Activated T-cell treated with anti-CD3 and anti-CD28 coated beads, Interleukin-2, amount 50 U/mL, for 4 hours (primary cell): ENCODE measurements around the gene TMEM18. TPM values are rescaled to one million over a fixed set of nuclear protein-coding genes. Genes with fewer than 3 reads are reported as not detected.

Source experiments
- ATAC-seq, 2 donors: fragments of 200-7000 bp; cut with Tn5 transposase; one replicate each; pipeline ENCODE4 v1.10.0; 2021
- DNase-seq: peaks from one replicate; pipeline ENCODE4 v3.0.0-alpha.2; 2020
- H3K27me3 Mint-ChIP-seq: one replicate; pipeline ENCODE4 v1.8.0; 2021; ENCODE audit warnings: low read depth, mixed read lengths
- H3K36me3 Mint-ChIP-seq: one replicate; pipeline ENCODE4 v1.8.0; 2022; ENCODE audit warnings: mixed read lengths; ENCODE audit not compliant: insufficient read depth
- H3K4me1 Mint-ChIP-seq: one replicate; pipeline ENCODE4 v1.8.0; 2021; ENCODE audit warnings: low read depth, mixed read lengths
- H3K4me3 Mint-ChIP-seq: one replicate; pipeline ENCODE4 v1.8.0; 2021; ENCODE audit warnings: mild to moderate bottlenecking, moderate library complexity, mixed read lengths
- H3K9me3 Mint-ChIP-seq: one replicate; pipeline ENCODE4 v1.8.0; 2021; ENCODE audit warnings: mixed read lengths
- total RNA-seq, 3 donors: library from RNA; stranded (reverse); gene quantifications; one replicate each; pipeline ENCODE4 v1.2.1, GENCODE V29; 2021

Gene TMEM18
- total RNA-seq, 3 donors from 2014 or later, result 29.2 to 33.2 (median 29.3) TPM

DNA sequence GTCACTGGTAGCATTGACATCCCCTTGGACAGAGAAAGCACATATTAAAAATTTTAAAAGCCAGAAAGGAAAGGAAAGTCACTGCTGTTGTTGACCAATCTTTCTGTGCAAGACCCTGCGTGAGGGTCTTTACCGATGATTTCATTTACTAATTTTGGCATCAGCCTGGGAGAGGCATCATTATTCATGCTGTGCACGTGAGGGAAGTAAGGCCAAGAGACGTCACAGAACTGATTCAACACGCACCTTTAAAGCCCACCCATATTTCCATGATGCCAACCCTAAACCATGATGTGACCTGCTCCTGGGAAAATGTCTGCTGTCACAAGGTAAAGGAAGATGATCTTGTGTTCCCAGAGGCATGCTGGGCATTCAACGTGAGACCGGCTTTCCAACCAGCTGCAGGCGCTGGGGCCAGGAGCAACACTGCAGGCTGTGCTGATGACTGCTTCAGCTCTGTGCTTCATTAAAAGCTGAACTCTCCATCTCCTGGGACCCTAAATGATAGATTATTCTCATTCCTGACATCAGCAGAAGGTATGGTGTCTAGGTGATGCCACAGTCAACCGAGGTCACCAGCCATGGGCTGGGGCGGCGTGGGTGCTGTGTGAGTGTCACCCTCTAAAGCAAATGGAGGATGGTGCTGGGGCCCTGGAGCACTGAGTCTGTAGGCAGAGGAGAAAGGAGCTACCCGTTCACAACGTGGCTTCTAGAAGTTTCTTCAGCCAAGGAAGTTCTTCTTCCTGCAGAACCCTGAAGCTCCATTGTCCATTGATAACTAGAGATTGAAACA is 53.9 kb downstream of the TMEM18 start:
- Mint-ChIP-seq H3K27me3 (peaks cover 11% of the 10 kb centered on the region), H3K4me3 (no peak overlapping the region), H3K4me1 (no peaks in the 10 kb centered on the region), H3K36me3 (no peaks in the 10 kb centered on the region), H3K9me3 (no peaks in the 10 kb centered on the region)
- DNase-seq (no peak), ATAC-seq (no peak)

DNA sequence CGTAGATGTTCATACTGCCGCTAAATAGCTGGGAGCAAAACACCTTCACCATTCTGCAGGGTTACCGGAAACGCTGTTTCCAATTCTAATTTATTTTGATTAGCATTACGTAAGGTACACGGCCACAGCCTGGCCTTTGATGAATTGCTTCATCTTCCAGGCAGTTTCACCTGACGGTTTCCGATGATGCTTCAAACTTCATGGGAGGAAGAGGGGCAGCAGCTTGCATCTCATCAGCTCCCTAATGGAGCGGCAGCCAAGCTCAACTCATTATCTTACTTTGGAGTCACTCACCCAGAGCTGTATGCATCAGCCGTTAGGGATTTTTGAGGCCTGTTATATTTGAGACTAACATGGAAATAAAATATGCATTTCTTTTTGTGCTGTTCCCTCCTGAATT is 54.8 kb downstream of the TMEM18 start:
- DNase-seq, result no peak
- no peaks in the 10 kb centered on the region for H3K4me1 Mint-ChIP-seq
- H3K4me3 Mint-ChIP-seq, result no peak overlapping the region
- H3K27me3 Mint-ChIP-seq, result peaks cover 9% of the 10 kb centered on the region
- no peaks in the 10 kb centered on the region for H3K36me3 Mint-ChIP-seq
- no peak for ATAC-seq
- no peaks in the 10 kb centered on the region for H3K9me3 Mint-ChIP-seq

DNA sequence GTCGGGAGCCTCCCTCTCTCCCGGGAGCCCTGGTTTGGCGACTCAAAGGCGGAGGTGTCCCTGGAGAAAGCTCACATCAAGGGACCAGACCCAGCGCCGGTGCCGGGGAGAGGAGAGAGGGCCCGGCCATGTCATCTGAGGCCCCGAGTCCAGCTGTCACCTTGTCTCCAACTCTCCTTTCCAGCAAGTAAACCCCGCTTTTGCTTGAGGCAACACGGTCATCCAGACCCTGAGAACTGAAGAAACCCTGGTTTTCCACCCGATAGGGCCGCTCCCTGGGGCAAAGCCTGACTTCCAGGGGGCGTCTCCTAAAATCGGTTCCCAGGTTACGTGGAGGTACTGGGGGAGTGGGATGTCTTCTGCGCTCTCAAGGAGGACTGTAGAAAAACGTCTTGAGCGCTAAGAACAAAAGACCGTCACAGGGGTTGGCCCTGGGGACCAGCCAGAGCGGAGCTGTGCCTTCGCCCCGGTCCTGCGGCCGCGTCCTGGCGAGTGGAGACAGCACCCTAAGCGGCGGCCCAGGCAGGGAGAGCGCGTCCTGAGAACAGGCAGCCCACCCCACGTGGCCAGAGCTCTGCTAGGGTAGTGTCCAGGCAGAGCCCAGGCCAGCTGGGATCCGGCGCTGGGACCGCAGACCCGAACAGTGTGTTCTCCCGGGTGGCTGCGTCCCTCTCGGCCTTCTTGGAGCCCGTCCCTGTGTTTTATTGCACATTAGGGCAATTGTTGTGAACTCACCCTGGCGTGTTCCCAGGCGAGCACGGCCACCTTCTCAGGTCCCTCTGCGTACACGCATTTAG is 55.7 kb downstream of the TMEM18 start:
- DNase-seq, result no peak

DNA sequence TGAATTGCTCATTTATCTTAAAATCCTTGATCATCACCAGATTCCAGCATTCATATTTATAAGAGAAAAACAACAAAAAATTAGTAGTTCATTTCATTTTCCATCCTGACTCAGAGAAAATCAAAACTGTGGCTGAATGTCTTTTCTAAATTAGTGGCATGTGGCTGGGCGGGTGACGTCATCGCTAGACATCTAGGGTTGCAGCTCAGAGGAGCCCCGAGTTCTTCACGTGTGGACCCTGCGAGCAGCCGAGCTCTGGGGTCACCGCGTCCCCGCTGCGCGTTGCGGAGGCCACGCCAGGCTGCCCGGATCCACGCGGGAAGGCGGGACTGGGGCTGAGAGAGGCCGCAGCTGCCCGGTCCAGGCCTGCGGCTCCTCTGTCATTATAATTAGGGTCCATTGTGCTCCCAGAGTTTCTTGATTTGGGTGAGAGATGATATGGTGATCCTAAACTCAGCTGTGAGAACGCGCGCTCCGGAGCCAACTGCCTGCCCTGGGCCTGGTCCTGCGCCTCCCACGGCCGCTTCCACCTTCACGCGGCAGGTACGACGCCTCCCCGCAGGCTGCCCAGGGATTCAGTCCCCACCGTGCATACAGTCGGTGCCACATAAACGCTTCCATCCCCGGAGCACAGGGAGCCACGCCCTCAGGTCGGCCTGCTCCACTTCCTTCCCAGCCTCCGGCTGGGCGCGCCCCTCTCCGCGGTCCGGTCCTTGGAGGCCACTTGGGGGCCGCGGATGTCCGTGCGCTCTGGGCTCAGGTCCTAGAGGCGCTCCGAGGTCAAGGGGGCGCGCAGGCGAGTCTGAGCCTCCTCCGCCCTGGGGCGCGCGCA is 56.5 kb downstream of the TMEM18 start:
- DNase-seq, result no peak
- peaks cover 8% of the 10 kb centered on the region for H3K27me3 Mint-ChIP-seq
- ATAC-seq, result no peak
- no peaks in the 10 kb centered on the region for H3K9me3 Mint-ChIP-seq
- no peak overlapping the region for H3K4me3 Mint-ChIP-seq
- no peaks in the 10 kb centered on the region for H3K36me3 Mint-ChIP-seq
- H3K4me1 Mint-ChIP-seq, result no peaks in the 10 kb centered on the region

More for the DNA sequence above, 55.7 kb downstream of the TMEM18 start:
- Mint-ChIP-seq H3K27me3 (peaks cover 7% of the 10 kb centered on the region), H3K4me3 (no peak overlapping the region), H3K36me3 (no peaks in the 10 kb centered on the region), H3K4me1 (no peaks in the 10 kb centered on the region), H3K9me3 (no peaks in the 10 kb centered on the region)
- no peak for ATAC-seq

DNA sequence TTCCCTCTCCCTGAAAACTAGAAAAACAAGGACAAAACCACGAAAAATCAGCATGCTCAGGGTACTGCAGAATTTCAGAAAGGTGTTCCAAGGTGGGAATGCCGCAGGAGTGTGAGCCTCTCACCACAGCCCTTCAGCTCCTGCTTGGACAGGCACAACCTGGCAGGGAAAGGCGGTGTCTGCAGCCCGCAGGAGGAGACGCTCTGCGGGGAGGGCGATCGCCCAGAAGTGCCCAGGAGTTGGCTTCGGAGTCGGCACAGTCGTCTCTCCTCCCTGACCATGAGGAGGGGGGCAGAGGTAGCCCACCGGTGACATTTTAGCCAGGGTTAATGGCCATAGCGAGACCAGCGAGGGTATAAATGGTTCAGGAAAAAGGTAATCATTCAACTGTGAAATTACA is 57.2 kb downstream of the TMEM18 start:
- DNase-seq (no peak), ATAC-seq (no peak)
- Mint-ChIP-seq H3K4me3 (no peak overlapping the region), H3K9me3 (no peaks in the 10 kb centered on the region), H3K36me3 (no peaks in the 10 kb centered on the region), H3K27me3 (peaks cover 5% of the 10 kb centered on the region), H3K4me1 (no peaks in the 10 kb centered on the region)

DNA sequence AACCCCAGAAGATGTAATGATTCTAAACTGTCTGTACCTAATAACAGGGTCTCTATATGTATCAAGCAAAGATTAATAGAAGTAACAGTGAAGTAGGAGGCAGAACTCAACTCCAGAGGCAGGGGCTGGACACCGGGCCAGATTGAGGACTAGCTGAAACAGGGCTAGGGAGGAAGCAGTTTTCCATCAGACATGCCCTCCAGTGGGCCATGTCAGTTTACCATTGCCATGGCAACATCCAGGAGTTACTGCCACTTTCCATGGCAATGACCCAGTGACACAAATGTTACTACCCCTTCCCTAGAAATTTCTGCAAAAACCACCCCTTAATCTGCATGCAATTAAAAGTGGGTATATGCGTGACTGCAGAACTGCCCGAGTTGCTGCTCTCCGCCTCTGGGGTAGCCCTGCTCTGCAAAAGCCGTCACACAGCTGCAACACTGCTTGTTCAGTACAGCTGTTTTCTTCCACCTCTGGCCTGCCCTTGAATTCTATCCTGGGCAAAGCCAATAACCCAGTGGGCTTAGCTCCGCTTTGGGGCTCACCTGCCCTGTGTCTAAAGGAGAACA is 58.7 kb downstream of the TMEM18 start:
- ATAC-seq (no peak), DNase-seq (no peak)
- Mint-ChIP-seq H3K36me3 (no peaks in the 10 kb centered on the region), H3K4me1 (no peaks in the 10 kb centered on the region), H3K9me3 (no peaks in the 10 kb centered on the region), H3K27me3 (peaks cover 7% of the 10 kb centered on the region), H3K4me3 (no peak overlapping the region)

DNA sequence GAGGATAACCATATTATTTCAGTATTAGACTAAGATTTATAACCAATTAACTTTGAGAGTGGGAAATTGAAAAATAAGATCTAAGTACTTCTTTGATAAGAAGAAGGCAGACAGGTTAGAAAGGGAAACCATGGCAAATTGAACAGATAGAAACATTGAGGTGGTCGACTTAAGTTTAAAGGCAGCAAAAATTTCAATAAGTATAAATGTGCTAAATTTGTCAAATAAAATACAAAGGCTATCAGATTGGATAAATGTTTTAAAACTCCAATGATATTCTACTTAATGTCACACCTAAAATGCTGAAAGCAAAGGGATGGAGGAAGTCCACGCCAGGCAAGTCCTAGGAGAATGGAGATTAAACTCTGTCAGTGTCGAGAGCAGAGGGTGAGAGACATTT is 59.2 kb downstream of the TMEM18 start:
- no peak for DNase-seq
- no peak for ATAC-seq
- H3K9me3 Mint-ChIP-seq, result no peaks in the 10 kb centered on the region
- H3K4me3 Mint-ChIP-seq, result no peak overlapping the region
- no peaks in the 10 kb centered on the region for H3K4me1 Mint-ChIP-seq
- H3K27me3 Mint-ChIP-seq, result peaks cover 7% of the 10 kb centered on the region
- no peaks in the 10 kb centered on the region for H3K36me3 Mint-ChIP-seq
